ENCODE results near the gene FKBP8.

Gene FKBP8

DNA sequence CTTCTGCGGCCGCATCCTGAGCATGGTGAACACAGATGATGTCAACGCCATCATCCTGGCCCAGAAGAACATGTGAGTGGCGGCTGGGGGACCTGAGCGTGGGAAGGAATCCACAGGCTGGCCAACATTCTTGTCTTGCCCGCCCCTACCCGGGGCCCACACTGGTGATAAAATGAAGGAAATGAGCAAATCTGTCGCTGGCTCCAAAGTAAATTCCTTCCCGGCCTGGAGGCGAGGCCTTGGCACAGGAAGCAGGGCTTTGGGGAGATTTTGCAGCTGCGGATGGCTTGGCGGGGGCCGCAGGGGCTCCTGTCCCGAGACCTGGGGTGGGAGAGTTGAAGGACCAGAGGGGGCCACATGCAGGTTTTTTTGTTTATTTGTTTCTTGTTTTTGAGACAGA, 18.7 kb upstream of the FKBP8 start:
- WGBS (ENCODE audit: extremely low coverage, insufficient coverage, insufficient read length): no CpG with 5 or more reads among the region's 14 CpGs
- Histone ChIP-seq H3K23ac (ENCODE audit: low read length) (no peak overlapping the region), H2AK5ac (ENCODE audit: low read length) (no peak overlapping the region), H3K18ac (ENCODE audit: low read length) (peak overlapping the region; percentile 56), H3K9ac (ENCODE audit: low read length) (peak overlapping the region; percentile 36), H2BK5ac (ENCODE audit: low read depth, low read length, poor library complexity) (no peak overlapping the region), H3K27me3 (ENCODE audit: insufficient read depth, low read length) (no peaks in the 10 kb centered on the region), H3K79me1 (ENCODE audit: low read length) (peaks cover 6% of the 10 kb centered on the region), H2AFZ (ENCODE audit: insufficient read depth, low read length, poor library complexity) (no peak overlapping the region), H3K4me2 (ENCODE audit: low read length) (no peak overlapping the region), H3K4ac (ENCODE audit: low read depth, low read length) (no peak overlapping the region), H3K27ac (ENCODE audit: low read depth, low read length) (no peak overlapping the region), H3K4me3 (ENCODE audit: low read depth, low read length) (no peak overlapping the region), H3K9me3 (ENCODE audit: insufficient read depth, low read depth, low read length) (no peaks in the 10 kb centered on the region), H4K91ac (ENCODE audit: low read depth, low read length) (no peak overlapping the region), H3K4me1 (ENCODE audit: control insufficient read depth in 1 of 2, insufficient read depth in 2 of 2, low read length in 2 of 2) (peaks cover 0 to 9% of the 10 kb centered on the region in 2 experiments), H2BK12ac (ENCODE audit: low read length) (no peak overlapping the region), H3K79me2 (ENCODE audit: control insufficient read depth, insufficient read depth, low read length, poor library complexity) (peaks cover 9% of the 10 kb centered on the region), H2BK120ac (ENCODE audit: insufficient read depth, low read length, poor library complexity) (no peak overlapping the region), H4K8ac (ENCODE audit: low read depth, low read length) (no peak overlapping the region), H3K14ac (ENCODE audit: low read length) (no peak overlapping the region), H4K12ac (ENCODE audit: low read depth, low read length) (no peak overlapping the region), H3K36me3 (ENCODE audit: control insufficient read depth in 1 of 2, insufficient read depth in 2 of 2, low read length in 2 of 2) (peaks cover 51 to 53% of the 10 kb centered on the region in 2 experiments)
- no peak for DNase-seq

DNA sequence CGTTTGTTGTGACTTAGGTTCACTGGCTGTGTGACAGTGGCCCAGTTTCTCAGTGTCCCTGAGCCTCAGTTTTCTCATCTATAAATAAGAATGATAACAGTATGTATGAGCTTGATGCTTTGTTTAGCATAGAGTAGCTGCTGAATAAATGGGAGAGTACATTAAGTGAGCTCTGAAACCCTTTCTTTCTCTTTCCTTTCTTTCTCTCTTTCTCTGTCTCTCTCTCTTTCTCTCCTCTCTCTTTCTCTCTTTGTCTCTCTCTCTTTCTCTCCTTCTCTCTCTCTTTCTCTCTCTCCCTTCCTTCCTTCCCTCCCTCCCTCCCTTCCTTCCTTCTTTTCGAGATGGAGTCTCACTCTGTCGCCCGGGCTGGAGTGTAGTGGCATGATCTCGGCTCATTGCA, 16.3 kb upstream of the FKBP8 start:
- Histone ChIP-seq H2AFZ (ENCODE audit: insufficient read depth, low read length, poor library complexity) (no peak overlapping the region), H3K23ac (ENCODE audit: low read length) (no peak overlapping the region), H2BK120ac (ENCODE audit: insufficient read depth, low read length, poor library complexity) (no peak overlapping the region), H3K4ac (ENCODE audit: low read depth, low read length) (peak overlapping the region; percentile 66), H2BK5ac (ENCODE audit: low read depth, low read length, poor library complexity) (no peak overlapping the region), H3K27me3 (ENCODE audit: insufficient read depth, low read length) (no peaks in the 10 kb centered on the region), H3K9me3 (ENCODE audit: insufficient read depth, low read depth, low read length) (no peaks in the 10 kb centered on the region), H3K79me1 (ENCODE audit: low read length) (peaks cover 6% of the 10 kb centered on the region), H3K27ac (ENCODE audit: low read depth, low read length) (no peak overlapping the region), H4K91ac (ENCODE audit: low read depth, low read length) (no peak overlapping the region), H3K4me1 (ENCODE audit: control insufficient read depth in 1 of 2, insufficient read depth in 2 of 2, low read length in 2 of 2) (peaks cover 0 to 9% of the 10 kb centered on the region in 2 experiments), H3K36me3 (ENCODE audit: control insufficient read depth in 1 of 2, insufficient read depth in 2 of 2, low read length in 2 of 2) (peaks cover 29 to 32% of the 10 kb centered on the region in 2 experiments), H3K9ac (ENCODE audit: low read length) (no peak overlapping the region), H4K8ac (ENCODE audit: low read depth, low read length) (no peak overlapping the region), H2BK12ac (ENCODE audit: low read length) (no peak overlapping the region), H3K79me2 (ENCODE audit: control insufficient read depth, insufficient read depth, low read length, poor library complexity) (peaks cover 9% of the 10 kb centered on the region), H4K12ac (ENCODE audit: low read depth, low read length) (no peak overlapping the region), H3K4me2 (ENCODE audit: low read length) (no peak overlapping the region), H3K4me3 (ENCODE audit: low read depth, low read length) (no peak overlapping the region), H3K18ac (ENCODE audit: low read length) (no peak overlapping the region), H3K14ac (ENCODE audit: low read length) (no peak overlapping the region), H2AK5ac (ENCODE audit: low read length) (no peak overlapping the region)
- no CpG with 5 or more reads among the region's 5 CpGs for WGBS (ENCODE audit: extremely low coverage, insufficient coverage, insufficient read length)
- no peak for DNase-seq

DNA sequence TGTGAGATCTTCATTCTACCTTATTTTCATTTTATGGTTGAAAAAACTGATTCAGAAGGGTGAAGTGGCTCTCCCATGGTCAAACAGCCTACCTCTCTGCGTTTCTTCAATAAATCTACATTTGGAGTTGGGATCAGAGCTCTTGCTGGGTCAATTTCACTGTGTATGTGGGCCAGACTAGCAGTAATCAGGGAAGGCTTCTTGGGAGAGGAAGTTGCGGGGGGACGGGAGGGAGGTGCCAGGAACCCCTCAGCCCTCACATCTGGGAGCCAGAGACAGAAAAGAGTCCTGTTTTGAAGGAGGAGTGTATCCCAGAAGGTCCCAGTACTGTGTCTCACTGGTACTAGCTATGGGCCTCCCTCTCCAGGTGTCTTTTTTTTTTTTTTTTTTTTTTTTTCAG, 15.2 kb upstream of the FKBP8 start:
- H4K91ac ChIP-seq (ENCODE audit: low read depth, low read length): no peak overlapping the region
- H3K9ac ChIP-seq (ENCODE audit: low read length): peak overlapping the region; percentile 92
- no peak overlapping the region for H2AFZ ChIP-seq (ENCODE audit: insufficient read depth, low read length, poor library complexity)
- WGBS (ENCODE audit: extremely low coverage, insufficient coverage, insufficient read length): no CpG with 5 or more reads among the region's 3 CpGs
- no peak overlapping the region for H2BK12ac ChIP-seq (ENCODE audit: low read length)
- H3K14ac ChIP-seq (ENCODE audit: low read length): no peak overlapping the region
- DNase-seq: no peak
- no peak overlapping the region for H3K23ac ChIP-seq (ENCODE audit: low read length)
- peaks cover 9% of the 10 kb centered on the region for H3K79me2 ChIP-seq (ENCODE audit: control insufficient read depth, insufficient read depth, low read length, poor library complexity)
- no peak overlapping the region for H3K4me3 ChIP-seq (ENCODE audit: low read depth, low read length)
- H2BK5ac ChIP-seq (ENCODE audit: low read depth, low read length, poor library complexity): no peak overlapping the region
- H2BK120ac ChIP-seq (ENCODE audit: insufficient read depth, low read length, poor library complexity): no peak overlapping the region
- peak overlapping the region; percentile 94 for H3K4ac ChIP-seq (ENCODE audit: low read depth, low read length)
- no peaks in the 10 kb centered on the region for H3K9me3 ChIP-seq (ENCODE audit: insufficient read depth, low read depth, low read length)
- no peak overlapping the region for H2AK5ac ChIP-seq (ENCODE audit: low read length)
- peaks cover 6% of the 10 kb centered on the region for H3K79me1 ChIP-seq (ENCODE audit: low read length)
- no peak overlapping the region for H4K12ac ChIP-seq (ENCODE audit: low read depth, low read length)
- H3K27me3 ChIP-seq (ENCODE audit: insufficient read depth, low read length): no peaks in the 10 kb centered on the region
- H3K36me3 ChIP-seq (ENCODE audit: control insufficient read depth in 1 of 2, insufficient read depth in 2 of 2, low read length in 2 of 2): peaks cover 19 to 22% of the 10 kb centered on the region in 2 experiments
- peak overlapping the region; percentile 29 for H3K18ac ChIP-seq (ENCODE audit: low read length)
- H3K27ac ChIP-seq (ENCODE audit: low read depth, low read length): no peak overlapping the region
- H3K4me1 ChIP-seq (ENCODE audit: control insufficient read depth in 1 of 2, insufficient read depth in 2 of 2, low read length in 2 of 2): peaks cover 0 to 9% of the 10 kb centered on the region in 2 experiments
- H3K4me2 ChIP-seq (ENCODE audit: low read length): peak overlapping the region; percentile 96
- H4K8ac ChIP-seq (ENCODE audit: low read depth, low read length): peak overlapping the region; percentile 93

DNA sequence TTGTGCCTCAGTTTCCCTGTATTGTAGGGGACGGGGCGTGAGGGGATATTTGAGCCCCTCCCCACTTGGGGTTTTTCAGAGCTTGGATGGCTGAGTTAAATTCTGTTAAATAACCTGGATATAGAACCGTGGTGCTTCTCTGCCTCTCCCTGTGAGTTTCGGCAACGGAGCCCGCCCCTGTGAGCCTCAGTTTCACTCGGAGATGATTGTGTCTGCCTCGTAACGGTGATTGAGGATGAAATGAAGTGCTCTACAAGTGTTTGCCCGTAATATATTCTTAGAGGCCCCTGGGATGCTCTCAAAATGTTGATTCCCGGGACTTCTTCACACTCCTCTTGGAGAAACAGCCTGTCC, 14.8 kb upstream of the FKBP8 start:
- WGBS (ENCODE audit: extremely low coverage, insufficient coverage, insufficient read length): no CpG with 5 or more reads among the region's 11 CpGs
- H2BK120ac ChIP-seq (ENCODE audit: insufficient read depth, low read length, poor library complexity): peak overlapping the region; percentile 73

More for the DNA sequence above, 14.8 kb upstream of the FKBP8 start:
- no peaks in the 10 kb centered on the region for H3K27me3 ChIP-seq (ENCODE audit: insufficient read depth, low read length)
- H3K9me3 ChIP-seq (ENCODE audit: insufficient read depth, low read depth, low read length): no peaks in the 10 kb centered on the region
- H3K9ac ChIP-seq (ENCODE audit: low read length): peak overlapping the region; percentile 92
- H2AFZ ChIP-seq (ENCODE audit: insufficient read depth, low read length, poor library complexity): peak overlapping the region; percentile 66
- no peak overlapping the region for H2BK12ac ChIP-seq (ENCODE audit: low read length)
- H2BK5ac ChIP-seq (ENCODE audit: low read depth, low read length, poor library complexity): peak overlapping the region; percentile 62
- peak overlapping the region; percentile 93 for H4K8ac ChIP-seq (ENCODE audit: low read depth, low read length)
- H3K4ac ChIP-seq (ENCODE audit: low read depth, low read length): peak overlapping the region; percentile 94
- peaks cover 14 to 19% of the 10 kb centered on the region in 2 experiments for H3K36me3 ChIP-seq (ENCODE audit: control insufficient read depth in 1 of 2, insufficient read depth in 2 of 2, low read length in 2 of 2)
- H3K14ac ChIP-seq (ENCODE audit: low read length): peak overlapping the region; percentile 95
- peak overlapping the region; percentile 94 for H2AK5ac ChIP-seq (ENCODE audit: low read length)
- H3K4me1 ChIP-seq (ENCODE audit: control insufficient read depth in 1 of 2, insufficient read depth in 2 of 2, low read length in 2 of 2): peaks cover 0 to 9% of the 10 kb centered on the region in 2 experiments
- peaks cover 9% of the 10 kb centered on the region for H3K79me2 ChIP-seq (ENCODE audit: control insufficient read depth, insufficient read depth, low read length, poor library complexity)
- peak overlapping the region; percentile 94 for H4K91ac ChIP-seq (ENCODE audit: low read depth, low read length)
- H3K23ac ChIP-seq (ENCODE audit: low read length): no peak overlapping the region
- peak overlapping the region; percentile 8 for H3K27ac ChIP-seq (ENCODE audit: low read depth, low read length)
- H4K12ac ChIP-seq (ENCODE audit: low read depth, low read length): peak overlapping the region; percentile 95
- H3K18ac ChIP-seq (ENCODE audit: low read length): peak overlapping the region; percentile 92
- peak overlapping the region; percentile 96 for H3K4me2 ChIP-seq (ENCODE audit: low read length)
- DNase-seq: peak in 1 of 2 donors; percentile 21
- H3K79me1 ChIP-seq (ENCODE audit: low read length): peaks cover 6% of the 10 kb centered on the region
- H3K4me3 ChIP-seq (ENCODE audit: low read depth, low read length): peak overlapping the region; percentile 87
